MCF 10A (cell line): ENCODE data around the gene EIF4E2. TPM values are rescaled to one million over a fixed set of nuclear protein-coding genes. Genes with fewer than 3 reads are reported as not detected.

Experiments
- BruUV-seq: library from RNA; stranded (reverse); fragments of 400-500 nt; replicated peaks from 2 replicates; lab custom pipeline; 2021; lab: Mats Ljungman, UMichigan
- CTCF ChIA-PET: fragments of 300-600 bp; sonication (Branson Sonifier 250); formaldehyde crosslinking; extraction: SDS; loops from one replicate; lab custom pipeline; 2021; ENCODE audit warnings: antibody characterized with exemption, inconsistent platforms; lab: Yijun Ruan, JAX
- POLR2A ChIA-PET: fragments of 300-600, 350-650 bp; sonication (Branson Sonifier 250); formaldehyde crosslinking; extraction: SDS; loops from one replicate; lab custom pipeline; 2020; ENCODE audit warnings: antibody characterized with exemption, inconsistent platforms; lab: Yijun Ruan, JAX
- DNase-seq: peaks from one replicate; pipeline ENCODE4 v3.0.0-alpha.2; 2018; ENCODE audit not compliant: unreplicated experiment
- H3K27ac Mint-ChIP-seq: one replicate; pipeline ENCODE4 v1.8.0; 2022; ENCODE audit warnings: mild to moderate bottlenecking, low read depth, mixed read lengths; ENCODE audit not compliant: unreplicated experiment
- H3K27me3 Mint-ChIP-seq: one replicate; pipeline ENCODE4 v1.8.0; 2022; ENCODE audit warnings: mixed read lengths; ENCODE audit not compliant: insufficient read depth, unreplicated experiment
- H3K36me3 Mint-ChIP-seq: one replicate; pipeline ENCODE4 v1.8.0; 2022; ENCODE audit warnings: mild to moderate bottlenecking, moderate library complexity, mixed read lengths; ENCODE audit not compliant: insufficient read depth, unreplicated experiment
- H3K4me1 Mint-ChIP-seq: one replicate; pipeline ENCODE4 v1.8.0; 2022; ENCODE audit warnings: mixed read lengths; ENCODE audit not compliant: insufficient read depth, unreplicated experiment
- H3K4me3 Mint-ChIP-seq: one replicate; pipeline ENCODE4 v1.8.0; 2022; ENCODE audit warnings: mild to moderate bottlenecking, moderate library complexity, mixed read lengths; ENCODE audit not compliant: unreplicated experiment
- H3K9me3 Mint-ChIP-seq: one replicate; pipeline ENCODE4 v1.8.0; 2022; ENCODE audit warnings: mixed read lengths; ENCODE audit not compliant: unreplicated experiment
- intact Hi-C: fragments of 100-400 bp; cut with micrococcal nuclease; formaldehyde crosslinking; loops from 2 replicates; pipeline ENCODE4 v1.14.1; 2022
- total RNA-seq: library from RNA; stranded (reverse); gene quantifications from 2 replicates; pipeline ENCODE4 v1.2.3, GENCODE V29; 2022
- TF ChIP-seq, protein P1 (sequence below): fragments of 200-600 bp; IDR thresholded peaks from one replicate; pipeline ENCODE4 v1.8.0; 2022; ENCODE audit warnings: antibody characterized with exemption, mild to moderate bottlenecking; ENCODE audit not compliant: unreplicated experiment

Gene EIF4E2
- total RNA-seq, 1 experiment from 2014 or later, result 52.8 TPM

- peaks cover 12% of the 10 kb centered on the region for H3K36me3 Mint-ChIP-seq
- intact Hi-C loops, result no loop called here
- peaks cover 4% of the 10 kb centered on the region for H3K9me3 Mint-ChIP-seq
- no peak overlapping the region for H3K4me3 Mint-ChIP-seq
- TF ChIP-seq, protein P1, sequence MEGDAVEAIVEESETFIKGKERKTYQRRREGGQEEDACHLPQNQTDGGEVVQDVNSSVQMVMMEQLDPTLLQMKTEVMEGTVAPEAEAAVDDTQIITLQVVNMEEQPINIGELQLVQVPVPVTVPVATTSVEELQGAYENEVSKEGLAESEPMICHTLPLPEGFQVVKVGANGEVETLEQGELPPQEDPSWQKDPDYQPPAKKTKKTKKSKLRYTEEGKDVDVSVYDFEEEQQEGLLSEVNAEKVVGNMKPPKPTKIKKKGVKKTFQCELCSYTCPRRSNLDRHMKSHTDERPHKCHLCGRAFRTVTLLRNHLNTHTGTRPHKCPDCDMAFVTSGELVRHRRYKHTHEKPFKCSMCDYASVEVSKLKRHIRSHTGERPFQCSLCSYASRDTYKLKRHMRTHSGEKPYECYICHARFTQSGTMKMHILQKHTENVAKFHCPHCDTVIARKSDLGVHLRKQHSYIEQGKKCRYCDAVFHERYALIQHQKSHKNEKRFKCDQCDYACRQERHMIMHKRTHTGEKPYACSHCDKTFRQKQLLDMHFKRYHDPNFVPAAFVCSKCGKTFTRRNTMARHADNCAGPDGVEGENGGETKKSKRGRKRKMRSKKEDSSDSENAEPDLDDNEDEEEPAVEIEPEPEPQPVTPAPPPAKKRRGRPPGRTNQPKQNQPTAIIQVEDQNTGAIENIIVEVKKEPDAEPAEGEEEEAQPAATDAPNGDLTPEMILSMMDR, result no peak
- H3K4me1 Mint-ChIP-seq, result no peaks in the 10 kb centered on the region
- DNase-seq, result no peak
- no peak overlapping the region for H3K27ac Mint-ChIP-seq
- ChIA-PET CTCF (no interaction called here), POLR2A (no interaction called here)
- H3K27me3 Mint-ChIP-seq, result no peaks in the 10 kb centered on the region
- no TSS peak for BruUV-seq
Measured at GRCh38 chr2:232541195-232541960, 9.1 kb upstream of the EIF4E2 start.

DNA sequence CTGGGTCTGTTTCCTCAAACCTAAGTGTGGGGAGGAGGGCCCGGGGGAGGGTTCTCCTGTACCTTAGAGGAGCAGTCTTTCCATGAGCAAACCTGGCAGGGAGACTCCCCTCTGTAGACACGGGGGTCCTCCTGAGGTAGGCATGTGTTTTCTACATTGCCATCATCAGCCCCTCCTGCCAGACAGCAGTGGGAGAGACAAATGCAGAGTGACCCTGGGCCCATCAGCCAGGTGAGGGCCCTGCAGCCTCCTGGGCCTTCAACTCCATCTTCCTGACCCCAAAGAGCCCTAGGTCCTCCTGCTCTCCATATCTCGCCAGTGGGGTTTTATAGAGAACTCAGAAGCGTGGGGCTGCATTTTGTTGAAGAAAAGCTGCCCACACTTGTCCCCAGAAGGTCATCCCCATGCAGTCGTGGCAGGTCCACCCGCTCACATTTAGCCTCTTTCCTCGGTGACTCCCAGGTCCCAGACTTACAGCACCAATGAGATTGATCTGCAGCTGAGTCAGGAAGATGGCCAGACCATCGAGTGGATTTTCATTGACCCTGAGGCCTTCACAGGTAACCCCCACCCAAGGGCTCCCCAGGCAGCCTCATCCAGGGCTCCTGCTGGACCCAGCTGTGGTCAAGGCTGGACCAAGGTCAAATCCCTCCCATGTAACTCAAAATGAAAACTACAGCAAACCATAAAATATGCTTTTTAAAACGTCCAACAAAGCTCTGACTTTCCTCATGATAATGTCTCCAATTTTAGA, 8.4 kb upstream of the EIF4E2 start:
- TF ChIP-seq, protein P1, result no peak
- no peaks in the 10 kb centered on the region for H3K27me3 Mint-ChIP-seq
- H3K9me3 Mint-ChIP-seq, result no peaks in the 10 kb centered on the region
- intact Hi-C loops, result no loop called here
- POLR2A ChIA-PET, result no interaction called here
- H3K36me3 Mint-ChIP-seq, result peaks cover 18% of the 10 kb centered on the region
- CTCF ChIA-PET, result no interaction called here
- H3K4me1 Mint-ChIP-seq, result no peaks in the 10 kb centered on the region
- no TSS peak for BruUV-seq
- no peak for DNase-seq
- no peak overlapping the region for H3K4me3 Mint-ChIP-seq
- H3K27ac Mint-ChIP-seq, result no peak overlapping the region

DNA sequence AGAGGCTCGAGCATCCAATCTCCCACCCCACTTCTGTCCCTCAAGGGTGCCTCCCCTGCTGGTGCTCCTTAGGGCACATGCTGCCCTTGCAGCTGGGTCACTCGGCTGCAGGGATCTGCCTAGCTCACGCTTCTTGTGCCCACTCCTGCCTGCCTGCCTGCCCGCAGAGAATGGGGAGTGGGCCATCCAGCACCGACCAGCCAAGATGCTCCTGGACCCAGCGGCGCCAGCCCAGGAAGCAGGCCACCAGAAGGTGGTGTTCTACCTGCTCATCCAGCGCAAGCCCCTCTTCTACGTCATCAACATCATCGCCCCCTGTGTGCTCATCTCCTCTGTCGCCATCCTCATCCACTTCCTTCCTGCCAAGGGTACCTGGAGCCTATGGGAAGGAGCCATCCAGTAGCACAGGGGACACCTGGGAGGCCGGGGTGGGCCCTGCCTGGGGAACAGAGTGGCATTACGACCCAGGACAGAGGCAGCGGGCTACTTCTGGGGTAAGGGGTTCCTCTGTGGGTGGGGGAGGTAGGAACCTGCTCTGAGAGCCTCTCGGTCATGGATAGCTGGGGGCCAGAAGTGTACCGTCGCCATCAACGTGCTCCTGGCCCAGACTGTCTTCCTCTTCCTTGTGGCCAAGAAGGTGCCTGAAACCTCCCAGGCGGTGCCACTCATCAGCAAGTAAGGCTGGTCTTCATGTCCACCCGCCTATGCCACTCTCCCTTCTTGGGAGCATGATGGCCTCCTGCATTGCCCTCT, 7.6 kb upstream of the EIF4E2 start:
- CTCF ChIA-PET, result no interaction called here
- DNase-seq, result no peak
- POLR2A ChIA-PET, result no interaction called here
- TF ChIP-seq, protein P1, result no peak
- peaks cover 18% of the 10 kb centered on the region for H3K36me3 Mint-ChIP-seq
- no peak overlapping the region for H3K27ac Mint-ChIP-seq
- no peaks in the 10 kb centered on the region for H3K27me3 Mint-ChIP-seq
- no peak overlapping the region for H3K4me3 Mint-ChIP-seq
- intact Hi-C loops, result no loop called here
- BruUV-seq, result no TSS peak
- H3K4me1 Mint-ChIP-seq, result no peaks in the 10 kb centered on the region
- no peaks in the 10 kb centered on the region for H3K9me3 Mint-ChIP-seq

DNA sequence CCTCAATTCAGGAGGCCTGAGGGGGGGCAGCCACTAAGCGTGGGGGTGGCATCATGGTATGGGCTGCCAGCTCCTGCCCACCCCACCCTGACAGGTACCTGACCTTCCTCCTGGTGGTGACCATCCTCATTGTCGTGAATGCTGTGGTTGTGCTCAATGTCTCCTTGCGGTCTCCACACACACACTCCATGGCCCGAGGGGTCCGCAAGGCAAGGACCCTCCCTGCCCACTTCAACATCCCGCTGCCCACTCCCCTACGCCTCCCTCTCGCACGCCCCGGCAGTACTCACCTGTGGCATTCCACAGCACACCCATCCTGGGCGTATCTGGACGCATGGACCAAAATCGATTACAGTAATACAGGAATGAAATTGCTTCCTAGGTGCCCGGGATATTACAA, 7.0 kb upstream of the EIF4E2 start:
- CTCF ChIA-PET, result no interaction called here
- intact Hi-C loops, result no loop called here

More for the DNA sequence above, 7.0 kb upstream of the EIF4E2 start:
- Mint-ChIP-seq H3K27me3 (no peaks in the 10 kb centered on the region), H3K4me3 (no peak overlapping the region), H3K27ac (no peak overlapping the region), H3K9me3 (no peaks in the 10 kb centered on the region), H3K4me1 (peaks cover 3% of the 10 kb centered on the region), H3K36me3 (peaks cover 18% of the 10 kb centered on the region)
- TF ChIP-seq, protein P1, result no peak
- POLR2A ChIA-PET, result no interaction called here
- DNase-seq, result no peak
- no TSS peak for BruUV-seq
